HepG2 (cell line): ENCODE results near the gene RXRG. TPM values are rescaled to one million over a fixed set of nuclear protein-coding genes. Genes with fewer than 3 reads are reported as not detected.

ENCODE experiments used
- ATAC-seq: fragments of 200-7000 bp; cut with Tn5 transposase; 3 replicates; pipeline ENCODE4 v1.9.1; 2020; ENCODE audit warnings: mild to moderate bottlenecking, moderate library complexity
- BruUV-seq: library from RNA; stranded (reverse); fragments of 400-500 nt; replicated peaks from 2 replicates; lab custom pipeline; 2021; lab: Mats Ljungman, UMichigan
- CTCF ChIA-PET: fragments of 300-600 bp; formaldehyde crosslinking; extraction: SDS; loops from one replicate; lab custom pipeline; 2021; ENCODE audit warnings: low total read pairs, inconsistent platforms, low intra/inter-chr PET ratio; lab: Yijun Ruan, JAX
- POLR2A ChIA-PET: fragments of 350-600 bp; sonication (Branson Sonifier 250); formaldehyde crosslinking; loops from one replicate; lab custom pipeline; 2020; ENCODE audit warnings: antibody characterized with exemption, inconsistent platforms; lab: Yijun Ruan, JAX
- DNase-seq: peaks from one replicate; pipeline ENCODE4 v3.0.0-alpha.2; 2015; ENCODE audit warnings: low spot score
- FAIRE-seq: peaks from 3 replicates; lab custom pipeline; 2011; peaks lifted over from hg19 to GRCh38; lab: Jason Lieb, UNC
- H2AFZ ChIP-seq: one replicate; pipeline ENCODE4 v1.6.1; 2011; ENCODE audit warnings: low read length, inconsistent platforms
- H3K27ac ChIP-seq: fragments of 300-600 bp; 3 replicates; pipeline ENCODE4 v1.8.0; 2011; ENCODE audit warnings: mixed run types, mild to moderate bottlenecking, mixed read lengths, low read length, inconsistent platforms; ENCODE audit not compliant: insufficient read depth; ENCODE audit errors: extremely low read length
- H3K27me3 ChIP-seq, 2 experiments: fragments of 200-600 bp in 1 of 2; 2 replicates in 1 of 2; 3 replicates in 1 of 2; pipeline versions ENCODE4 v1.6.0 to v1.8.0; 2011; ENCODE audit warnings: low read length in 2 of 2, mild to moderate bottlenecking in 2 of 2, moderate library complexity in 2 of 2, inconsistent platforms in 1 of 2; ENCODE audit not compliant: insufficient read depth in 2 of 2, control insufficient read depth in 1 of 2
- H3K36me3 ChIP-seq, 2 experiments: fragments of 200-600 bp in 1 of 2; replicated peaks in 1 of 2; 2 replicates in 1 of 2; 3 replicates in 1 of 2; pipeline versions ENCODE4 v1.5.1 to v1.8.0; 2011; ENCODE audit warnings: low read length in 2 of 2, inconsistent platforms in 1 of 2; ENCODE audit not compliant: insufficient read depth in 2 of 2, control insufficient read depth in 1 of 2
- H3K4me1 ChIP-seq: 2 replicates; pipeline ENCODE4 v1.5.1; 2012; ENCODE audit warnings: low read length, inconsistent platforms; ENCODE audit not compliant: insufficient read depth
- H3K4me2 ChIP-seq: 2 replicates; pipeline ENCODE4 v1.6.0; 2011; ENCODE audit warnings: low read depth, low read length, inconsistent platforms
- H3K4me3 ChIP-seq, 3 experiments: fragments of 200-600 bp in 1 of 3; sonication (generic), shearing (Covaris generic) in 1 of 3; replicated peaks in 1 of 3; 2 replicates each; pipeline ENCODE4 v1.5.1; 2011 to 2016; ENCODE audit warnings: low read length in 3 of 3, inconsistent platforms in 2 of 3, low read depth in 2 of 3, mild to moderate bottlenecking in 2 of 3, control low read depth in 1 of 3, mixed read lengths in 1 of 3; ENCODE audit not compliant: insufficient read depth in 1 of 3
- H3K79me2 ChIP-seq: one replicate; pipeline ENCODE4 v1.6.1; 2011; ENCODE audit warnings: low read length, inconsistent platforms; ENCODE audit not compliant: insufficient read depth
- H3K9ac ChIP-seq: 2 replicates; pipeline ENCODE4 v1.6.0; 2011; ENCODE audit warnings: mild to moderate bottlenecking, low read depth, low read length, inconsistent platforms; ENCODE audit not compliant: insufficient read depth
- H3K9me3 ChIP-seq: 2 replicates; pipeline ENCODE4 v1.5.1; 2012; ENCODE audit warnings: mild to moderate bottlenecking, low read length
- H4K20me1 ChIP-seq: 2 replicates; pipeline ENCODE4 v1.6.0; 2011; ENCODE audit warnings: inconsistent platforms, mild to moderate bottlenecking, low read length, moderate library complexity; ENCODE audit not compliant: insufficient read depth
- ARID2 ChIP-seq: sonication (generic); formaldehyde crosslinking; IDR thresholded peaks from 2 replicates; pipeline ENCODE4 v1.8.1; 2022; ENCODE audit warnings: mild to moderate bottlenecking, missing genetic modification reagents, borderline replicate concordance
- ATAD3A ChIP-seq: sonication (generic); formaldehyde crosslinking; IDR thresholded peaks from 2 replicates; pipeline ENCODE4 v1.4.0; 2020; ENCODE audit warnings: missing genetic modification reagents
- FOXO1 ChIP-seq: sonication (generic); formaldehyde crosslinking; IDR thresholded peaks from 2 replicates; pipeline ENCODE4 v1.4.0; 2020; ENCODE audit warnings: missing genetic modification reagents
- PAWR ChIP-seq: sonication (generic); formaldehyde crosslinking; IDR thresholded peaks from 2 replicates; pipeline ENCODE4 v1.4.0; 2020; ENCODE audit warnings: missing genetic modification reagents, mild to moderate bottlenecking, borderline replicate concordance
- PAX8 ChIP-seq: sonication (generic); formaldehyde crosslinking; IDR thresholded peaks from 2 replicates; pipeline ENCODE4 v1.8.0; 2022; ENCODE audit warnings: mild to moderate bottlenecking, missing genetic modification reagents, borderline replicate concordance
- SKI ChIP-seq: fragments of 450-650 bp; IDR thresholded peaks from one replicate; pipeline ENCODE4 v1.6.1; 2018; ENCODE audit warnings: mild to moderate bottlenecking; ENCODE audit not compliant: partially characterized antibody
- SP1 ChIP-seq, 2 experiments: fragments of 450-650 bp in 1 of 2; sonication (generic) in 1 of 2; formaldehyde crosslinking in 1 of 2; IDR thresholded peaks; 2 replicates each; pipeline versions ENCODE4 v1.4.0 to v1.6.1; 2016 to 2020; ENCODE audit warnings: missing genetic modification reagents in 1 of 2
- ZBTB43 ChIP-seq: sonication (generic); formaldehyde crosslinking; conservative IDR thresholded peaks from 2 replicates; pipeline ENCODE4 v1.4.0; 2020; ENCODE audit warnings: missing genetic modification reagents
- ZBTB46 ChIP-seq: sonication (generic); formaldehyde crosslinking; IDR thresholded peaks from 2 replicates; pipeline ENCODE4 v1.4.0; 2020; ENCODE audit warnings: mild to moderate bottlenecking, missing genetic modification reagents, borderline replicate concordance
- ZNF496 ChIP-seq: sonication (generic); formaldehyde crosslinking; IDR thresholded peaks from 2 replicates; pipeline ENCODE4 v1.8.1; 2023; ENCODE audit warnings: mild to moderate bottlenecking, moderate library complexity, missing genetic modification reagents; ENCODE audit not compliant: insufficient replicate concordance
- ZNF562 ChIP-seq: sonication (generic); formaldehyde crosslinking; IDR thresholded peaks from 2 replicates; pipeline ENCODE4 v1.8.0; 2022; ENCODE audit warnings: missing genetic modification reagents, borderline replicate concordance
- WGBS: methylation state at CpG from one replicate; pipeline ENCODE4 v1.1.6; 2017; ENCODE audit warnings: low lambda C conversion rate; 5-methylcytosine and 5-hydroxymethylcytosine counted together
- in situ Hi-C: cut with HindIII; loops from 2 replicates; pipeline ENCODE4 v1.10.0; 2017; ENCODE audit warnings: low pct_unique_long_range_greater_than_20kb; ENCODE audit not compliant: extremely low pct_ligation_motif_present
- intact Hi-C: fragments of 100-400 bp; cut with micrococcal nuclease; formaldehyde crosslinking; loops from one replicate; pipeline ENCODE4 v1.10.0; 2022; ENCODE audit not compliant: unreplicated experiment
- polyA plus RNA-seq, 8 experiments: library from polyadenylated mRNA; depleted of rRNA in 3 of 8; stranded (reverse) in 7 of 8; unstranded in 1 of 8; fragments of >200 nt; fragmentation: Illumina TruSeq in 4 of 8; extraction: Trizol in 4 of 8; gene quantifications; 2 replicates each; pipeline versions ENCODE4 v1.2.1 to v1.2.3, GENCODE V29; 2011 to 2016; ENCODE audit warnings: low read depth in 4 of 8, missing spikeins in 1 of 8, mixed read lengths in 1 of 8; ENCODE audit not compliant: insufficient read depth in 1 of 8
- total RNA-seq, 5 experiments: library from RNA; depleted of rRNA; stranded (reverse); fragments of >200 nt; fragmentation: Illumina TruSeq; extraction: Trizol; gene quantifications; 2 replicates each; pipeline ENCODE4 v1.2.3, GENCODE V29; 2016; ENCODE audit warnings: low read depth in 1 of 5

Gene RXRG
- total and polyA plus RNA-seq, 2 of the 13 experiments (the other 11 are each of a cell fraction or from before 2014, with no cell fraction given): not detected

GRCh38 chr1:165352442-165353293 is 92.3 kb downstream of the RXRG start:
- Histone ChIP-seq H3K9ac (no peak overlapping the region), H3K4me2 (no peak overlapping the region)
- FAIRE-seq: no peak

More at GRCh38 chr1:165352442-165353293, 92.3 kb downstream of the RXRG start:
- intact Hi-C loops: no loop called here
- Histone ChIP-seq H2AFZ (no peak overlapping the region), H3K79me2 (no peaks in the 10 kb centered on the region), H3K4me1 (no peaks in the 10 kb centered on the region), H3K4me3 (no peak overlapping the region)
- WGBS: 77% methylated on average over 57 of the region's 59 CpGs
- no TSS peak for BruUV-seq
- POLR2A ChIA-PET: no interaction called here
- no peak for ATAC-seq
- CTCF ChIA-PET: no interaction called here
- TF ChIP-seq ARID2 (no peak), SKI (no peak), FOXO1 (CRISPR knock-in tag) (no peak), ZNF562 (CRISPR knock-in tag) (no peak), ZBTB43 (no peak), PAX8 (CRISPR knock-in tag) (no peak), SP1 (IDR thresholded peaks at IDR 0.05) (no peak), SP1 (CRISPR knock-in tag; IDR thresholded peaks at IDR 0.05) (no peak), PAWR (CRISPR knock-in tag) (no peak), ZBTB46 (CRISPR knock-in tag) (no peak), ATAD3A (CRISPR knock-in tag) (no peak), ZNF496 (no peak)
- TF ChIP-seq, all 625 proteins: peak for 0
- no peak for DNase-seq
- in situ Hi-C loops: no loop called here
- Histone ChIP-seq H3K9me3 (no peaks in the 10 kb centered on the region), H3K27me3 (no peaks in the 10 kb centered on the region), H3K27ac (no peak overlapping the region), H3K36me3 (no peaks in the 10 kb centered on the region), H4K20me1 (no peaks in the 10 kb centered on the region)
